Measurements from ENCODE around the gene GAS7. TPM values are rescaled to one million over a fixed set of nuclear protein-coding genes. Genes with fewer than 3 reads are reported as not detected.

GAS7 gene
- total RNA-seq, 1 donor from 2014 or later = 19.5 TPM

DNA sequence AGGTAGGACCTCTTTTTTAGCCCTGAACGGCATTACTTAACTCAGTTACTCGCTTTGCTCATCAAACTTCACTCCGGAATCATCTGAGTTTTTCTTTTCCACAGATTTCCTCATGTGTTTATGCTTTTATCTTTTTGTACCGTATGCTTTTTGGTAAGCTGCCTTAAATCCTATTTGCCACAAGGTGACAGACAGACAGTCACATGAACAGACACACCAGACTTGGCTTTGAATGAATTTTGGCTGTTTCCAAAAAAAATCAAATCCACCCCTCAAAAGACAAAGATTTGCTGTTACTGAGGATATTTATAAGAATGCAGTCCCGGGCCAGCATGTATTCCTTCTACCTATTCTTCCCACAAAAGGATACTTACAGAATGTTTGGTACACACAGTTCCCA is 10.9 kb downstream of the GAS7 start:
- Mint-ChIP-seq H3K9me3 (no peaks in the 10 kb centered on the region), H3K27ac (no peak overlapping the region), H3K4me3 (no peak overlapping the region), H3K4me1 (ENCODE audit: unreplicated experiment) (peaks cover 11% of the 10 kb centered on the region), H3K36me3 (no peaks in the 10 kb centered on the region), H3K27me3 (peaks cover 15% of the 10 kb centered on the region)
- no peak for DNase-seq (ENCODE audit: extremely low spot score, unreplicated experiment)
- TF ChIP-seq, protein P1, sequence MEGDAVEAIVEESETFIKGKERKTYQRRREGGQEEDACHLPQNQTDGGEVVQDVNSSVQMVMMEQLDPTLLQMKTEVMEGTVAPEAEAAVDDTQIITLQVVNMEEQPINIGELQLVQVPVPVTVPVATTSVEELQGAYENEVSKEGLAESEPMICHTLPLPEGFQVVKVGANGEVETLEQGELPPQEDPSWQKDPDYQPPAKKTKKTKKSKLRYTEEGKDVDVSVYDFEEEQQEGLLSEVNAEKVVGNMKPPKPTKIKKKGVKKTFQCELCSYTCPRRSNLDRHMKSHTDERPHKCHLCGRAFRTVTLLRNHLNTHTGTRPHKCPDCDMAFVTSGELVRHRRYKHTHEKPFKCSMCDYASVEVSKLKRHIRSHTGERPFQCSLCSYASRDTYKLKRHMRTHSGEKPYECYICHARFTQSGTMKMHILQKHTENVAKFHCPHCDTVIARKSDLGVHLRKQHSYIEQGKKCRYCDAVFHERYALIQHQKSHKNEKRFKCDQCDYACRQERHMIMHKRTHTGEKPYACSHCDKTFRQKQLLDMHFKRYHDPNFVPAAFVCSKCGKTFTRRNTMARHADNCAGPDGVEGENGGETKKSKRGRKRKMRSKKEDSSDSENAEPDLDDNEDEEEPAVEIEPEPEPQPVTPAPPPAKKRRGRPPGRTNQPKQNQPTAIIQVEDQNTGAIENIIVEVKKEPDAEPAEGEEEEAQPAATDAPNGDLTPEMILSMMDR (conservative IDR thresholded peaks at IDR 0.05) = no peak

DNA sequence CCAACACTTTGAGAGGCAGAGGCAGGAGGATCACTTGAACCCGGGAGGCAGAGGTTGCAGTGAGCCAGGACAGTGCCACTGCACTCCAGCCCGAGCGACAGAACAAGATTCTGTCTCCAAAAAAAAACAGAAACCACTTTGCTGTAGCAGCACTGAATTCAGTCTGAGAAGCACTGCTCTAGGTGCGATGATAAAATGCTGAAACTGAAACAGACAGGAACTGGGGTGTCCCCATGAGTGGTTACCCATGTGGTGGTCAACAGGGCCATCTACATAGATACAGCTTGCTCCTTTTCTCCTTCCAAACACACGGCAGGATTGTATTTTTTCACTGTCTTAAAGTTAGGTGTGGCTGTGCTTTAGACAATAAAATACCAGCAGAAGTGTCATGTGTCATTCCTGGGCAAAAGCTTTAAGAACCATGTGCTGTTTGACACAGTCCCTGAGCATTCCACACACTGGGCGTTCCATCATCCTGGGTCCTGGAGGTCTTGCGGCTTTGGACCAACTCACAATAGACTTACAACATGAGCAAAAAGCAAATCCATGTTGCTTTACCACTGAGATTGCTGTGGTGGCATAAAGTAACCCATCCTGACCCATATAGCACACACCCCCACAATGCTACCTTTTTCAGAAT is 11.5 kb downstream of the GAS7 start:
- peaks cover 7% of the 10 kb centered on the region for H3K4me1 Mint-ChIP-seq (ENCODE audit: unreplicated experiment)
- peaks cover 15% of the 10 kb centered on the region for H3K27me3 Mint-ChIP-seq
- H3K27ac Mint-ChIP-seq = no peak overlapping the region
- DNase-seq (ENCODE audit: extremely low spot score, unreplicated experiment) = no peak
- no peaks in the 10 kb centered on the region for H3K36me3 Mint-ChIP-seq
- TF ChIP-seq, protein P1 (conservative IDR thresholded peaks at IDR 0.05) = no peak
- H3K9me3 Mint-ChIP-seq = no peaks in the 10 kb centered on the region
- no peak overlapping the region for H3K4me3 Mint-ChIP-seq

DNA sequence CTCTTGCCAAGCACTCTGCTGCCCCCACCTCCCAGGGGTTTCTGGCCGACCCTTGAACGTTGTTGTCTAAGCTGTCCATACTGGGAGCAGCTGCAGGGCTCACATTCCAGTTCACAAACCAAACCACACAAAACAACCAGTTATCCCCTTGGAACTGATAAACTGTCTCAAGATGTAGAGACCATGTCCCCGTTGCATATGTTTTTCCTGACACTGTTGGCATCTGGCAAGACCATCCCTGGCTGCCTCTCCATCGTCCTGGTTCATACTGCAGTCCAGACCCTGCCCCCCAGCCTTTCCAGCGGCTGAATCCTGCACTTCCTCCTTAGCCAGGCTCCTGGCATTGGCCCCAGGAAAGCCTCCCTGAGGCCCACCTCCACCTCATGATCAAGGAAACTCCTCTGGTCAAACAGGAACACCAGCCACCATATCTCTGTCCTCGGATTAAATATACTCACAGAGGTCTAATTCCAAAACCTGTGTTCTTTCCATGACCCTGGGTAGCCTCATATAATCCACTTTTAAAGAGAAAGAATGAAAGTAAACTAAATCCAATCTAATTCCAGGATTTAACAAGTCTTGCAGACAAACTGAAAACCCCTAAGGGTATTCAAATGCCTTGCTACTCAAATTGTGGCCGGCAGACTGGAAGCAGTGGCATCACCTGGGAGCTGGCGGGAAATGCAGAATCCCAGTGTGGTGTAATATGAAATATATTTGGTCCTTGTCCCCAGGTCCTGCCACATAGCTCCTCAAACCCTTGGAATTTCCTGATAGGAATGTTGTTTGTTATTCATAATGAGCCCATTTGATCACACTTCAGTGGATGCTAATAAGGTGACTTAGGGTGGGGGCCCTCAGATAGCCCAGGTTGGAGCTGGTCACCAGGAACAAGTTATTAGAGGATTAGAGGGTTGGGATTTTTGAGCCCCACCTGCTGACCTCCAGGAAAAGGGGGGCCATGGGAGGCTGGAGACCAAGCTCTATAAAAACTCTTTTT is 14.2 kb downstream of the GAS7 start:
- no peak for DNase-seq (ENCODE audit: extremely low spot score, unreplicated experiment)

DNA sequence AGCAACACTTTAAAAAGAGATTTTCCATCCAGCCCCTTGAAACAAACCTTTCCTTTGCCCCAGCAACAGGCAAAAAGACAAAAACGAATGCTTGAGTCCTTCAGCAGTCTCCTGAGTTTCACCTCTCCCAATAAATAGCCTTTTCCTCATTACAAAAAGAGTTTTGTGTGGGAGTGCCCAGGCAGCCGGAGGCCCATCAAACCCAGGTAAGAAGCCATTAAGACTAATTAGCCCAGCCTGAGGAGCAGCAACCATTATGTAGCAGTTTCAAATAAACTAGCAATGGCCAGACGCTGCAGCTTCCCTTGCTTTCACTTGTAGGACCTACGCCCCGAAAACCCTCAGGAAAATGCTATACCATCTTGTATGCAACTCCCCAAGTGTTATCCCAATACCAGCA is 15.6 kb downstream of the GAS7 start:
- Mint-ChIP-seq H3K27ac (no peak overlapping the region), H3K4me3 (no peak overlapping the region), H3K9me3 (no peaks in the 10 kb centered on the region), H3K36me3 (no peaks in the 10 kb centered on the region), H3K27me3 (peaks cover 23% of the 10 kb centered on the region), H3K4me1 (ENCODE audit: unreplicated experiment) (peaks cover 27% of the 10 kb centered on the region)
- TF ChIP-seq, protein P1 (conservative IDR thresholded peaks at IDR 0.05) = no peak
- DNase-seq (ENCODE audit: extremely low spot score, unreplicated experiment) = no peak

More for the DNA sequence above, 14.2 kb downstream of the GAS7 start:
- peaks cover 22% of the 10 kb centered on the region for H3K27me3 Mint-ChIP-seq
- H3K9me3 Mint-ChIP-seq = no peaks in the 10 kb centered on the region
- peaks cover 20% of the 10 kb centered on the region for H3K4me1 Mint-ChIP-seq (ENCODE audit: unreplicated experiment)
- no peak overlapping the region for H3K27ac Mint-ChIP-seq
- no peak overlapping the region for H3K4me3 Mint-ChIP-seq
- H3K36me3 Mint-ChIP-seq = no peaks in the 10 kb centered on the region
- TF ChIP-seq, protein P1 (conservative IDR thresholded peaks at IDR 0.05) = no peak

DNA sequence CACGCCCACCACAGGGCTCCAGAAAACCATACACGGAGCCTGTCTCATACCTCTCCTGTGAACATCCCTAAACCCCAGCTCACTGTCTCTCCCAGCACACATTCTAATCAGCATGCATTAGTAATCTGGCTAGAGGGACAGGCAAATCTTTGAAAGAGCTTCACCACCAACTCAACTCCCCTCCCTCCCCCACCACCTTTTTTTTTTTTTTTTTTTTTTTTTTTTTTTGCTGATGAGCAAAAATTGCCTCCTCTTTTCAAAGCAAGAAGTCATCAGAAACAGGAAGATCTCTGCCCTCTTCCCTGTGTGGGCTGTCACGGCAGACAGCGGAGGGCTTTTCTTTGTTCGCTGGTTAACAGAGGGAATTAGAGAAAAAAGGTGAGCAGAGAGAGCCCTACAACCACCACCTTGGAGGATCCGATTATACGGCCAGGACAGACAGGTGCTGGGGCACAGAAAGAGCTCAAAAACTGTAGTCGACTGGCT is 19.9 kb downstream of the GAS7 start:
- H3K9me3 Mint-ChIP-seq = no peaks in the 10 kb centered on the region
- no peaks in the 10 kb centered on the region for H3K36me3 Mint-ChIP-seq
- DNase-seq (ENCODE audit: extremely low spot score, unreplicated experiment) = no peak
- no peak overlapping the region for H3K27ac Mint-ChIP-seq
- TF ChIP-seq, protein P1 (conservative IDR thresholded peaks at IDR 0.05) = no peak
- peaks cover 30% of the 10 kb centered on the region for H3K27me3 Mint-ChIP-seq
- peaks cover 34% of the 10 kb centered on the region for H3K4me1 Mint-ChIP-seq (ENCODE audit: unreplicated experiment)
- no peak overlapping the region for H3K4me3 Mint-ChIP-seq

Measured in type B pancreatic cell (in vitro differentiated cells).